ENCODE data around the gene ZDHHC14. TPM values are rescaled to one million over a fixed set of nuclear protein-coding genes. Genes with fewer than 3 reads are reported as not detected.

Gene ZDHHC14
- total RNA-seq, 4 donors from 2014 or later: 6.5 to 10.4 (median 8.0) TPM

GRCh38 chr6:157430834-157431233 lies 49.8 kb downstream of the ZDHHC14 start:
- TF ChIP-seq CTCF (IDR thresholded peaks at IDR 0.05; ENCODE audit: low read depth): no peak

GRCh38 chr6:157432231-157432891 lies 51.4 kb downstream of the ZDHHC14 start:
- no peak for TF ChIP-seq CTCF (IDR thresholded peaks at IDR 0.05; ENCODE audit: low read depth)

DNA sequence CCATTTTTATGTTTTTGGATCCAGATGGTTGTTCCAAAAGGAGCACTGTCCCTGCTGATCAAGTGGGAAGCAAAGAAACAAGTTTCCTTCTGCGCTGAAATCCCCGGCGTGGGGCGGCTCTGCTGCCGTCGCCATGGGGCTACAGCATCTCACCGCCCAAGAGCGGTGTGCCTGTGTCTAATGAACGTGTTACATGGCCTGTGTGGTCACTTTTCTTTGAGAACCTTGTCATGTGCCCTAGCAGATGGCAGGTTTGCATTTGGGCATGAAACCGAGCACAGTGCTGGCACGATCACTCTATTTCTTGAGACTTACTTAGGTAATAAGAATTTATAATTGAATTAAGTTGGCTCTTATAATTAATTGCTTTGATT lies 51.9 kb downstream of the ZDHHC14 start:
- no peak for TF ChIP-seq CTCF (IDR thresholded peaks at IDR 0.05; ENCODE audit: low read depth)

DNA sequence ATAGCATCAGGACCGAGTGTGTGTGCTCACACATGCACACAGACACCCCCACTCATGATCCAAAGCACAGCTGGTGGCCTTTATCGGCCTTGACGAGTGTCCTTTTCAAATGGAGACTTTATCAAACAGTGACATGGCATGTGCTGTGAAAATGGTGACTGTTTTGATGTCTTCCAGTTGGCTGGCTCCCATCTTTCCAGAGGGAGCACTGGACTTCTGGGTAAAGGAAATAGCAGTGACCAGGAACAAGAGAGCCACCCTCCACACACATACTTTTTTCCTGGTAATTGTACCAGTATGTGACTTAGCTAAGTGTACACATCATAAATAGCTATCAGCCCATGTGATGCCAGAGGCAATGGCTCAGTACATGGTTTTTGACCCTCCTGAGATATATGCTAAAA lies 52.7 kb downstream of the ZDHHC14 start:
- TF ChIP-seq CTCF (IDR thresholded peaks at IDR 0.05; ENCODE audit: low read depth): no peak

- TF ChIP-seq CTCF (IDR thresholded peaks at IDR 0.05; ENCODE audit: low read depth): no peak
Observed at GRCh38 chr6:157434349-157435033, 53.5 kb downstream of the ZDHHC14 start.

DNA sequence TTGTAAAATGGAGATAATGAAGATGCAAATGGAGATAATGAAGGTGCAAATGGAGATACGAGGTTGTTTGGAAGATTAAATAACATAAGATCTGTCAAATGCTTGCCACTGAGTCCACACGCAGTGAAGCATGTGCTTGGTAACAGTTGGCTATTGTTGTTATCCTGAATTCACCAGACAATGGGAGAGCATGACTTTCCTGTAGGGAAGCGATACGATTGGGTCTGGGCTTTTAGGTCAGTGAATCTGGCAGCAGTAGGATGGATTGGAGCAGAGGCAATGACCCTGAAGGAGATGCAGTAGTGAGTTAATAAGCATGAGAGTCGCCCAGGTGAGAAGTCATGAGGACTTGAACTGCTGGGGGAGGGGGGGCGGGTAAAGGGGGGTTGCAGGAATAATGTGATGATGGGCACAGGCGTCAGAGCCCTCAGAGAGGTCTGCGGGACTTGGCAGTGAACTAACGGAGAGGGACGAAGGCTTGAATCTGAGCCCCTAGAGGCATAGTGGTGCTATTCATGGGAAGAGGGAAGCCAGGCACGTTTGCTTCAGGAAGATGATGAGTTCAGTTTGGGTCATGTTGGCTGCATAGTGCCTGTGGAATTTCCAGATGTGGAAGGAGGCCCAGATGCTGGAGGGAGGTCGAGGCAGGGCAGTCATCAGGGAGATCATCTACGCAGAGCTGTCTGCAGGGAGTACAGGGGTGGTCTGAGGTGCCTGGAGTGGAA lies 55.4 kb downstream of the ZDHHC14 start:
- no peak for TF ChIP-seq CTCF (IDR thresholded peaks at IDR 0.05; ENCODE audit: low read depth)

DNA sequence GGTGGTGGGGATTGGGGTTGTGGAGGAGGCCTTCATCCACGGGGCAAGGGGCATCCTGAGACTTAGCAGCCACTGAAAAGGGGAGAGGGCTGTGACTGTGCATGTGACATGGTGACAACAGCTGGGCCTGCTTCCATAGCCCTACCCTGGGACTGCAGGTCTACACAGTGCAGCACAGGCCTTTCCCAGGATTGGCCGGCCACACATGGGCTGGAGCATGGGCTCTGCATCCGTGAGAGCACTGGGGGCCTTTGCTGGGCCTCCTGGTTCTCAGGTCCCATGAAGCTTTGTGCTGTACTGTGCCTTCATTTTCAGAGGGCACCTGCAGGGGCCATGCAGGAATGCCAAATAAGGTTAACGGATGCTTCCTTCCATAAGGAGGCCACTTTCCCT lies 56.0 kb downstream of the ZDHHC14 start:
- TF ChIP-seq CTCF (IDR thresholded peaks at IDR 0.05; ENCODE audit: low read depth): no peak
